Ascending aorta (tissue), 2 donors: Measurements from ENCODE around the gene PAPPA. TPM values are rescaled to one million over a fixed set of nuclear protein-coding genes. Genes with fewer than 3 reads are reported as not detected.

ENCODE experiments used
- DNase-seq, 2 donors: peaks; one replicate each; pipeline ENCODE4 v3.0.0-alpha.2; 2019; ENCODE audit warnings: low spot score in 2 of 2
- H3K27ac ChIP-seq, 2 donors: fragments of 200-600 bp; sonication (generic); one replicate each; pipeline ENCODE4 v1.5.1; 2016 to 2017; ENCODE audit warnings: mild to moderate bottlenecking in 1 of 2
- H3K27me3 ChIP-seq: fragments of 200-600 bp; sonication (generic); one replicate; pipeline ENCODE4 v1.5.1; 2017
- H3K36me3 ChIP-seq, 2 donors: fragments of 200-600 bp; sonication (generic); one replicate each; pipeline ENCODE4 v1.5.1; 2016
- H3K4me1 ChIP-seq, 2 donors: fragments of 200-600 bp; sonication (generic); one replicate each; pipeline ENCODE4 v1.5.1; 2016 to 2017; ENCODE audit warnings: mild to moderate bottlenecking in 1 of 2
- H3K4me3 ChIP-seq, 2 donors: fragments of 200-600 bp; sonication (generic); one replicate each; pipeline ENCODE4 v1.5.1; 2016 to 2017; ENCODE audit warnings: mild to moderate bottlenecking in 1 of 2
- H3K9me3 ChIP-seq, 2 donors: fragments of 200-600 bp; sonication (generic); one replicate each; pipeline ENCODE4 v1.5.1; 2016
- CTCF ChIP-seq, 3 experiments: fragments of 200-600 bp in 2 of 3; fragments of 450-650 bp in 1 of 3; sonication (generic) in 2 of 3; IDR thresholded peaks; one replicate each; pipeline ENCODE4 v1.5.1; 2016 to 2019; ENCODE audit warnings: antibody characterized with exemption in 3 of 3, mild to moderate bottlenecking in 1 of 3, moderate library complexity in 1 of 3
- intact Hi-C: fragments of 100-400 bp; cut with DNase I; formaldehyde crosslinking; loops from one replicate; pipeline ENCODE4 v1.15.1; 2023
- total RNA-seq: library from RNA; depleted of rRNA; stranded (reverse); fragments of >200 nt; gene quantifications from one replicate; pipeline ENCODE4 v1.1.0, GENCODE V29; 2016

Gene PAPPA
- total RNA-seq, 1 donor from 2014 or later, result 6.0 TPM

GRCh38 chr9:116447934-116448333, 294.3 kb downstream of the PAPPA start:
- DNase-seq, result no peak
- H3K4me1 ChIP-seq, result no peaks in the 10 kb centered on the region
- H3K27me3 ChIP-seq, result no peaks in the 10 kb centered on the region
- no peak for TF ChIP-seq CTCF (IDR thresholded peaks at IDR 0.05)
- H3K4me3 ChIP-seq, result no peak overlapping the region
- no peaks in the 10 kb centered on the region for H3K36me3 ChIP-seq
- intact Hi-C loops, result no loop called here
- H3K27ac ChIP-seq, result no peak overlapping the region
- no peaks in the 10 kb centered on the region for H3K9me3 ChIP-seq

GRCh38 chr9:116448431-116448830, 294.8 kb downstream of the PAPPA start:
- Histone ChIP-seq H3K9me3 (no peaks in the 10 kb centered on the region), H3K27ac (no peak overlapping the region), H3K36me3 (no peaks in the 10 kb centered on the region), H3K27me3 (no peaks in the 10 kb centered on the region), H3K4me1 (no peaks in the 10 kb centered on the region), H3K4me3 (no peak overlapping the region)
- intact Hi-C loops, result no loop called here
- TF ChIP-seq CTCF (IDR thresholded peaks at IDR 0.05), result no peak
- DNase-seq, result no peak

DNA sequence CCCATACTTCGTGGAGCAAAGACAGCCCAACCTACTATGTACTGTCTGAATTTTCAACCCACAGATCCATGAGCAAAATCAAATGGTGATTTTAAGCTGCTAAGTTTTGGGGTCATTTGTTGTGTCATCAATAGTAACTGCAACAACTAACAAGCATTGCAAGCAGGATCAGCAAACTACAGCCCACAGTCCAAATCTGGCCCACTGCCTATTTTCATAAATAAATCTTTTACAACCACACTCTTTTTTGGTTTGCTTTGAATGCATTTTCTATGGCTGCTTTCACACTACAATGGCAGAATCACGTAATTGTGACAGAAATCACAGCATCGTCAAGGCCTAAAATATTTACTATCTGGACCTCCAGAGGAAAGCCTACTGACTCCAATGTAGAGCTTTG, 296.4 kb downstream of the PAPPA start:
- no peak for DNase-seq
- Histone ChIP-seq H3K4me3 (no peak overlapping the region), H3K27me3 (no peaks in the 10 kb centered on the region), H3K36me3 (no peaks in the 10 kb centered on the region), H3K4me1 (no peaks in the 10 kb centered on the region), H3K27ac (no peak overlapping the region), H3K9me3 (no peaks in the 10 kb centered on the region)
- TF ChIP-seq CTCF (IDR thresholded peaks at IDR 0.05), result no peak
- intact Hi-C loops, result no loop called here

DNA sequence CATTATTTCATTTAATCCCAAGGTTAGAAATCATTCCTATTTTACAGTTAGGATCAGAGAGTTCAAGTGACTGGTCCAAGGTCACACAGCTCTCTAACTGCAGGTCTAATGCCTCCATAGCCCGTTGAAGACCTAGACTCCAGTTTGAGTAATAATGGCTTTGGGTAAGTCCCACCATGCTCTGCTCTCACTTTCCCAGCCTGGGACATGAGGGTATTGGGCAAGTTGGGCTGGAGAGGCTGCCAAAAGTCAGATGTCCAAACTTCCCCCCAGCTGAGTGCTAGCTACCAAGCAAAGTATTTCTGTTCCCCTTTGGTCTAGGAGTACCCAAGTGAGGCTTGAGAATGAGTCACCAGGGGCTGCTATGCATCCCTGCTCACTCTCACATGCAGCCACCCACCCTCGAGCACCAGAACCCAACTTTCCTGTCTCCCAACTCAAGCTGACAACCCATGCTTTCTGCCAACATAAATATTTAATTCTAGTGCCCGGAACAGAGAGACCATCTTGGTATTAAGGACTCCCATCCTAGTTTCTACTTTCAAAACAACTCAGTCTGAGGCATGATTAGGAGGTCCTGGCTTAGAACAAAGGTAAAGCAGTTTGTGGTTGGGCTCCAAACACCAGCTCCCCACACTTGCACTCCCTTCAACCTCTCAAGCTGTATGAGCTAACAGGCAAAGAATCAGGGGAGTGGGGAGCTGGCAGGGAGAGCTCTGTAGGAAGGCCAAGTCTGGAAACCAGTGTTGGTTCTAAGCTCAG, 297.0 kb downstream of the PAPPA start:
- Histone ChIP-seq H3K27me3 (no peaks in the 10 kb centered on the region), H3K36me3 (no peaks in the 10 kb centered on the region), H3K27ac (no peak overlapping the region), H3K9me3 (no peaks in the 10 kb centered on the region), H3K4me3 (no peak overlapping the region), H3K4me1 (no peaks in the 10 kb centered on the region)
- intact Hi-C loops, result no loop called here
- DNase-seq, result peak in 1 of 2 donors; percentile 8
- TF ChIP-seq CTCF (IDR thresholded peaks at IDR 0.05), result no peak

DNA sequence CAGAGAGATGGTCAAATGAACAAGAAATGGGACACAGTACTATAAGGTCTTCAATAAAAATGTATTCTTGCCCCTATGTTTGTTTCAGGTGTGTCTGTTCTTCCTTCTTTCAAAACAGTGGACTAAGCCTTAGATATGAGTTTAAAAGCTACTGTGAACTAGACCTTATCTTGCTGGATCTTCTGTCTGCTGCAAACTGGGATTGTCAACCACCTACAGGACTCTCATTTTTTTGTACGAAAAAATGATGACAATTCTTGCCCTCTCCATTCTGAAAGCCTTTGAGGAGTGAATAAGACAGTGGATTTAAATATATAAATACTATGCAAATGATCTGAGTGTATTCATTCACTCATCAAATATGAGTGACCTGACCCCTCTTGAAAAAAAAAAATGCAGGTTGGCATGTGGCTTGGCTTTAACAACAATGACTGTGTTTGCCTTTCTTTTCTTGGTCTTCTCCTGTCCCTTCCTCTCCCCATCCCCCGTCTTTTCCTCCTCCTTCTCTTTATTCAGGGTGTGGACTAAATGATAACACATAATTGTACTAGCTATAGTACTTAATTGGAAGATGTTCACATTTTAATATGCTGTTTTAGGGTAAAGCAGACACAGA, 298.0 kb downstream of the PAPPA start:
- TF ChIP-seq CTCF (IDR thresholded peaks at IDR 0.05), result no peak
- Histone ChIP-seq H3K27me3 (no peaks in the 10 kb centered on the region), H3K27ac (no peak overlapping the region), H3K9me3 (peaks cover 0 to 5% of the 10 kb centered on the region in 2 donors), H3K4me3 (no peak overlapping the region), H3K36me3 (no peaks in the 10 kb centered on the region), H3K4me1 (no peaks in the 10 kb centered on the region)
- intact Hi-C loops, result no loop called here
- DNase-seq, result no peak
